ENCODE results near the gene IL1F10. TPM values are rescaled to one million over a fixed set of nuclear protein-coding genes. Genes with fewer than 3 reads are reported as not detected.

Gene IL1F10
- total RNA-seq, 4 donors from 2014 or later, result 0.80 to 23.2 (median 18.3) TPM

- H3K9me3 ChIP-seq, result no peaks in the 10 kb centered on the region
- peaks cover 5% of the 10 kb centered on the region for H3K4me1 ChIP-seq
- H3K36me3 ChIP-seq, result no peaks in the 10 kb centered on the region
- DNase-seq (ENCODE audit: low spot score in 2 of 2), result no peak
- TF ChIP-seq POLR2AphosphoS5 (IDR thresholded peaks at IDR 0.05), result no peak
- no peak for TF ChIP-seq POLR2A (IDR thresholded peaks at IDR 0.05)
- TF ChIP-seq, protein P1, sequence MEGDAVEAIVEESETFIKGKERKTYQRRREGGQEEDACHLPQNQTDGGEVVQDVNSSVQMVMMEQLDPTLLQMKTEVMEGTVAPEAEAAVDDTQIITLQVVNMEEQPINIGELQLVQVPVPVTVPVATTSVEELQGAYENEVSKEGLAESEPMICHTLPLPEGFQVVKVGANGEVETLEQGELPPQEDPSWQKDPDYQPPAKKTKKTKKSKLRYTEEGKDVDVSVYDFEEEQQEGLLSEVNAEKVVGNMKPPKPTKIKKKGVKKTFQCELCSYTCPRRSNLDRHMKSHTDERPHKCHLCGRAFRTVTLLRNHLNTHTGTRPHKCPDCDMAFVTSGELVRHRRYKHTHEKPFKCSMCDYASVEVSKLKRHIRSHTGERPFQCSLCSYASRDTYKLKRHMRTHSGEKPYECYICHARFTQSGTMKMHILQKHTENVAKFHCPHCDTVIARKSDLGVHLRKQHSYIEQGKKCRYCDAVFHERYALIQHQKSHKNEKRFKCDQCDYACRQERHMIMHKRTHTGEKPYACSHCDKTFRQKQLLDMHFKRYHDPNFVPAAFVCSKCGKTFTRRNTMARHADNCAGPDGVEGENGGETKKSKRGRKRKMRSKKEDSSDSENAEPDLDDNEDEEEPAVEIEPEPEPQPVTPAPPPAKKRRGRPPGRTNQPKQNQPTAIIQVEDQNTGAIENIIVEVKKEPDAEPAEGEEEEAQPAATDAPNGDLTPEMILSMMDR (IDR thresholded peaks at IDR 0.05), result no peak
- no peak for TF ChIP-seq EP300 (IDR thresholded peaks at IDR 0.05)
- no peak overlapping the region for H3K27ac ChIP-seq
- H3K4me3 ChIP-seq, result no peak overlapping the region
- WGBS, result 17% methylated on average over 3 of the region's 4 CpGs
- no peaks in the 10 kb centered on the region for H3K27me3 ChIP-seq
Observed at GRCh38 chr2:113072584-113072983, 4.8 kb downstream of the IL1F10 start.

DNA sequence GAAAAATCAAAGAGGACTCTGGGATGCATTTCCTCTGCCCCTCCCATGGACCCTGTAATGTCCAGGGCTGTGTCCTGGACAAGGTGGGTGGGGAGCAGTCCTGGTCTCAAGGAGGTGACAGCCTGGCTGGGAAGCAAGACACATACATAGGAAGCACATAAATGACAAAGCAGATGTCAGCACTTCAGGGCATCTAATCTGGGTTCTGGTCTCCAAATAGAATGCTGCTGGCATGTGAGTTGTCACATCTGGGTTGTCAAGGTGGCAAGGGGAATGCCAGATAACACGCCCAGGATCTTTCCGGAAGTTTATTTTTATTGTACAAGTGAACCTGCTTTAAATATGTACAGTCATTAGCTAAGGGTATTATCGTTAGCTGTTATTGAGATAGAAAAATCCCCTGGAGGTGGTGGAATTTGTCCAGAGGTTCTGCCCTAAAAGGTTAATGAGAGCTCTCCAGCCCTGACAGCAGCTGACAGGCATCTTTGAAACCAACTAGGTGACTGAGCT lies 5.6 kb downstream of the IL1F10 start:
- Histone ChIP-seq H3K36me3 (no peaks in the 10 kb centered on the region), H3K4me1 (peaks cover 10% of the 10 kb centered on the region), H3K27ac (no peak overlapping the region), H3K4me3 (no peak overlapping the region), H3K9me3 (no peaks in the 10 kb centered on the region), H3K27me3 (no peaks in the 10 kb centered on the region)
- 53% methylated on average over 3 of the region's 3 CpGs for WGBS
- DNase-seq (ENCODE audit: low spot score in 2 of 2), result no peak
- no peak for TF ChIP-seq POLR2A (IDR thresholded peaks at IDR 0.05)
- no peak for TF ChIP-seq EP300 (IDR thresholded peaks at IDR 0.05)
- TF ChIP-seq, protein P1 (IDR thresholded peaks at IDR 0.05), result no peak
- TF ChIP-seq POLR2AphosphoS5 (IDR thresholded peaks at IDR 0.05), result no peak

DNA sequence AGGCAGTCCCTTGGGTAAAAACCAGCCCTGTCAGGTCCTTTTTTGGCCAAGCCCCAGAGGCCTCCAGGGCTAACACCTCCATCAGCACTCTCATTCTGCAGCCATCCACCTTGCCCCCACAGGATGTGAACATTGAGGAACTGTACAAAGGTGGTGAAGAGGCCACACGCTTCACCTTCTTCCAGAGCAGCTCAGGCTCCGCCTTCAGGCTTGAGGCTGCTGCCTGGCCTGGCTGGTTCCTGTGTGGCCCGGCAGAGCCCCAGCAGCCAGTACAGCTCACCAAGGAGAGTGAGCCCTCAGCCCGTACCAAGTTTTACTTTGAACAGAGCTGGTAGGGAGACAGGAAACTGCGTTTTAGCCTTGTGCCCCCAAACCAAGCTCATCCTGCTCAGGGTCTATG lies 7.3 kb downstream of the IL1F10 start:
- no peak overlapping the region for H3K27ac ChIP-seq
- no peaks in the 10 kb centered on the region for H3K9me3 ChIP-seq
- 62% methylated on average over 3 of the region's 5 CpGs for WGBS
- H3K4me3 ChIP-seq, result no peak overlapping the region
- no peaks in the 10 kb centered on the region for H3K36me3 ChIP-seq
- TF ChIP-seq, protein P1 (IDR thresholded peaks at IDR 0.05), result no peak
- no peak for TF ChIP-seq POLR2A (IDR thresholded peaks at IDR 0.05)
- no peak for TF ChIP-seq EP300 (IDR thresholded peaks at IDR 0.05)
- H3K27me3 ChIP-seq, result no peaks in the 10 kb centered on the region
- no peak for DNase-seq (ENCODE audit: low spot score in 2 of 2)
- H3K4me1 ChIP-seq, result peaks cover 22% of the 10 kb centered on the region

DNA sequence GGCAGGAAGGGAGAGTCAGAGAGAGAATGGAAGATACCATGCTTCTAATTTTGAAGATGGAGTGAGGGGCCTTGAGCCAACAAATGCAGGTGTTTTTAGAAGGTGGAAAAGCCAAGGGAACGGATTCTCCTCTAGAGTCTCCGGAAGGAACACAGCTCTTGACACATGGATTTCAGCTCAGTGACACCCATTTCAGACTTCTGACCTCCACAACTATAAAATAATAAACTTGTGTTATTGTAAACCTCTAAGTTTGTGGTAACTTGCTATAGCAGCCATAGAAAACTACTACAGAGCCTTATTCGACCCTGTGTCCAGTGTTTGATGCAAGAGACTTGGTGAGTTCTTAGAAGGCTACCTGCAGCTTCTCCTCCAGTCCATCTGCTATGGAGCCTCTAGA lies 7.8 kb downstream of the IL1F10 start:
- H3K9me3 ChIP-seq, result no peaks in the 10 kb centered on the region
- no peaks in the 10 kb centered on the region for H3K36me3 ChIP-seq
- WGBS, result 93% methylated on average over 3 of the region's 3 CpGs
- TF ChIP-seq POLR2AphosphoS5 (IDR thresholded peaks at IDR 0.05) (no peak), EP300 (IDR thresholded peaks at IDR 0.05) (no peak)
- peaks cover 22% of the 10 kb centered on the region for H3K4me1 ChIP-seq
- no peak for DNase-seq (ENCODE audit: low spot score in 2 of 2)
- no peaks in the 10 kb centered on the region for H3K27me3 ChIP-seq
- no peak overlapping the region for H3K4me3 ChIP-seq
- H3K27ac ChIP-seq, result no peak overlapping the region

GRCh38 chr2:113076954-113077669 lies 9.3 kb downstream of the IL1F10 start:
- 59% methylated on average over 3 of the region's 3 CpGs for WGBS
- TF ChIP-seq POLR2AphosphoS5 (IDR thresholded peaks at IDR 0.05) (no peak), EP300 (IDR thresholded peaks at IDR 0.05) (no peak), POLR2A (IDR thresholded peaks at IDR 0.05) (no peak)
- TF ChIP-seq, protein P1 (IDR thresholded peaks at IDR 0.05), result no peak
- Histone ChIP-seq H3K9me3 (no peaks in the 10 kb centered on the region), H3K27ac (peak overlapping the region; percentile 20), H3K27me3 (no peaks in the 10 kb centered on the region), H3K4me1 (peaks cover 22% of the 10 kb centered on the region), H3K4me3 (no peak overlapping the region), H3K36me3 (no peaks in the 10 kb centered on the region)
- no peak for DNase-seq (ENCODE audit: low spot score in 2 of 2)

All from suprapubic skin (tissue), 4 donors.